IMR-90 (cell line): ENCODE results near the gene FLACC1. TPM values are rescaled to one million over a fixed set of nuclear protein-coding genes. Genes with fewer than 3 reads are reported as not detected.

Experiments used
- ATAC-seq: fragments of 200-7000 bp; cut with Tn5 transposase; 2 replicates; pipeline ENCODE4 v1.9.1; 2020; ENCODE audit warnings: low read depth, mild to moderate bottlenecking, moderate library complexity
- BruUV-seq: library from RNA; stranded (reverse); fragments of 400-500 nt; replicated peaks from 2 replicates; lab custom pipeline; 2021; lab: Mats Ljungman, UMichigan
- CTCF ChIA-PET: fragments of 300-600 bp; formaldehyde crosslinking; extraction: SDS; loops from one replicate; lab custom pipeline; 2021; ENCODE audit warnings: antibody characterized with exemption; lab: Yijun Ruan, JAX
- POLR2A ChIA-PET: fragments of 300-600 bp; sonication (Branson Sonifier 250); formaldehyde crosslinking; loops from one replicate; lab custom pipeline; 2022; ENCODE audit warnings: antibody characterized with exemption; ENCODE audit not compliant: unreplicated experiment; lab: Charles Lee
- DNase-seq: peaks from one replicate; pipeline ENCODE4 v3.0.0; 2013
- H2AFZ ChIP-seq: replicated peaks from 2 replicates; pipeline ENCODE3; 2013; ENCODE audit warnings: low read length, mild to moderate bottlenecking; ENCODE audit not compliant: poor library complexity
- H2AK5ac ChIP-seq: 2 replicates; pipeline ENCODE4 v1.6.1; 2013; ENCODE audit warnings: low read depth, low read length, inconsistent platforms
- H2AK9ac ChIP-seq: replicated peaks from 2 replicates; pipeline ENCODE3; 2013; ENCODE audit warnings: mild to moderate bottlenecking, low read depth, low read length, moderate library complexity; ENCODE audit not compliant: poor library complexity
- H2BK120ac ChIP-seq: 2 replicates; pipeline ENCODE4 v1.6.1; 2013; ENCODE audit warnings: low read depth, low read length, inconsistent platforms
- H2BK15ac ChIP-seq: 3 replicates; pipeline ENCODE4 v1.6.1; 2013; ENCODE audit warnings: low read depth, low read length, inconsistent platforms
- H2BK20ac ChIP-seq: 2 replicates; pipeline ENCODE4 v1.6.1; 2013; ENCODE audit warnings: low read depth, mild to moderate bottlenecking, inconsistent platforms, low read length, moderate library complexity
- H2BK5ac ChIP-seq: 2 replicates; pipeline ENCODE4 v1.6.1; 2013; ENCODE audit warnings: mild to moderate bottlenecking, low read depth, low read length, inconsistent platforms; ENCODE audit not compliant: poor library complexity, severe bottlenecking
- H3K14ac ChIP-seq: replicated peaks from 2 replicates; pipeline ENCODE4 v1.6.1; 2013; ENCODE audit warnings: low read depth, low read length, inconsistent platforms
- H3K18ac ChIP-seq: 2 replicates; pipeline ENCODE4 v1.6.1; 2013; ENCODE audit warnings: low read depth, low read length, control low read depth
- H3K23ac ChIP-seq: 2 replicates; pipeline ENCODE4 v1.6.1; 2013; ENCODE audit warnings: low read depth, low read length, inconsistent platforms
- H3K27ac ChIP-seq: 2 replicates; pipeline ENCODE4 v1.5.1; 2013; ENCODE audit warnings: mild to moderate bottlenecking, control low read depth, low read length; ENCODE audit not compliant: insufficient read depth
- H3K27me3 ChIP-seq: 2 replicates; pipeline ENCODE4 v1.6.1; 2013; ENCODE audit warnings: low read length; ENCODE audit not compliant: control insufficient read depth, insufficient read depth
- H3K36me3 ChIP-seq: 2 replicates; pipeline ENCODE4 v1.6.1; 2013; ENCODE audit warnings: low read length, mixed read lengths; ENCODE audit not compliant: control insufficient read depth, insufficient read depth
- H3K4ac ChIP-seq: 2 replicates; pipeline ENCODE4 v1.6.1; 2013; ENCODE audit warnings: low read depth, low read length, inconsistent platforms
- H3K4me1 ChIP-seq: 2 replicates; pipeline ENCODE4 v1.6.1; 2013; ENCODE audit warnings: low read length, mixed read lengths; ENCODE audit not compliant: control insufficient read depth, insufficient read depth
- H3K4me2 ChIP-seq: 2 replicates; pipeline ENCODE4 v1.6.1; 2013; ENCODE audit warnings: low read depth, mild to moderate bottlenecking, control low read depth, low read length, moderate library complexity
- H3K4me3 ChIP-seq: 2 replicates; pipeline ENCODE4 v1.5.1; 2013; ENCODE audit warnings: low read depth, mild to moderate bottlenecking, control low read depth, low read length, moderate library complexity; ENCODE audit not compliant: insufficient read depth
- H3K56ac ChIP-seq: 2 replicates; pipeline ENCODE4 v1.6.1; 2013; ENCODE audit warnings: low read length, inconsistent platforms; ENCODE audit not compliant: insufficient read depth; ENCODE audit errors: extremely low read depth
- H3K79me1 ChIP-seq, 2 experiments: 2 replicates each; pipeline ENCODE4 v1.6.1; 2013; ENCODE audit warnings: low read length in 2 of 2, inconsistent platforms in 1 of 2, low read depth in 1 of 2
- H3K9ac ChIP-seq: 2 replicates; pipeline ENCODE4 v1.6.1; 2013; ENCODE audit warnings: low read depth, low read length, control low read depth
- H3K9me1 ChIP-seq: 2 replicates; pipeline ENCODE4 v1.6.1; 2013; ENCODE audit warnings: low read length, inconsistent platforms; ENCODE audit not compliant: insufficient read depth
- H3K9me3 ChIP-seq: 2 replicates; pipeline ENCODE4 v1.6.1; 2013; ENCODE audit warnings: low read length; ENCODE audit not compliant: control insufficient read depth, insufficient read depth
- H4K20me1 ChIP-seq: 2 replicates; pipeline ENCODE4 v1.6.1; 2013; ENCODE audit warnings: low read length, inconsistent platforms; ENCODE audit not compliant: insufficient read depth
- H4K5ac ChIP-seq: 2 replicates; pipeline ENCODE4 v1.6.1; 2013; ENCODE audit warnings: mild to moderate bottlenecking, low read depth, low read length, control low read depth
- H4K8ac ChIP-seq, 2 experiments: 2 replicates each; pipeline ENCODE4 v1.6.1; 2013; ENCODE audit warnings: low read depth in 2 of 2, low read length in 2 of 2, control low read depth in 1 of 2, inconsistent platforms in 1 of 2
- H4K91ac ChIP-seq: 2 replicates; pipeline ENCODE4 v1.6.1; 2013; ENCODE audit warnings: low read depth, low read length, inconsistent platforms; ENCODE audit not compliant: insufficient read depth
- CTCF ChIP-seq: conservative IDR thresholded peaks from 2 replicates; pipeline ENCODE4 v1.5.1; 2012; ENCODE audit warnings: mild to moderate bottlenecking, low read depth, low read length, improper control_type of control experiment
- MAFK ChIP-seq: IDR thresholded peaks from 2 replicates; pipeline ENCODE4 v1.6.1; 2012; ENCODE audit warnings: low read depth, low read length, improper control_type of control experiment
- MAZ ChIP-seq: IDR thresholded peaks from 2 replicates; pipeline ENCODE4 v1.6.1; 2012; ENCODE audit warnings: low read depth, mild to moderate bottlenecking, low read length, improper control_type of control experiment, moderate library complexity, borderline replicate concordance
- MXI1 ChIP-seq: IDR thresholded peaks from 2 replicates; pipeline ENCODE4 v1.6.1; 2012; ENCODE audit warnings: low read depth, mild to moderate bottlenecking, low read length, moderate library complexity, borderline replicate concordance
- SMC3 ChIP-seq: fragments of 150-350 bp; IDR thresholded peaks from 2 replicates; pipeline ENCODE4 v1.6.1; 2016; ENCODE audit warnings: low read depth, mild to moderate bottlenecking, antibody characterized with exemption, low read length, moderate library complexity
- WGBS, 2 experiments: methylation state at CpG; one replicate each; pipeline versions ENCODE4 v1.1.5 to v1.1.7; 2013; ENCODE audit warnings: missing lambda C conversion rate in 2 of 2; ENCODE audit not compliant: insufficient read length in 1 of 2; ENCODE audit errors: extremely low coverage in 2 of 2; 5-methylcytosine and 5-hydroxymethylcytosine counted together
- dilution Hi-C: fragments of 300-500 bp; cut with HindIII; formaldehyde crosslinking; loops from one replicate; pipeline ENCODE4 v1.14.3; 2018; ENCODE audit warnings: low sequenced_read_pairs; ENCODE audit not compliant: unreplicated experiment
- in situ Hi-C: fragments of 300-500 bp; cut with MboI; formaldehyde crosslinking; loops from 3 replicates; pipeline ENCODE4 v1.14.3; 2019; ENCODE audit warnings: low sequenced_read_pairs, inconsistent platforms, mixed read lengths
- intact Hi-C: fragments of 100-400 bp; cut with micrococcal nuclease; formaldehyde crosslinking; loops from 2 replicates; pipeline ENCODE4 v1.10.0; 2022
- polyA plus RNA-seq, 3 experiments: library from polyadenylated mRNA; depleted of rRNA; stranded (reverse); fragments of >200 nt; gene quantifications; 2 replicates each; pipeline ENCODE4 v1.2.3, GENCODE V29; 2012; ENCODE audit warnings: low replicate concordance in 1 of 3
- total RNA-seq: library from RNA; depleted of rRNA; stranded (reverse); fragments of >200 nt; gene quantifications from 2 replicates; pipeline ENCODE4 v1.2.3, GENCODE V29; 2012

Gene FLACC1
- total and polyA plus RNA-seq, 2 of the 4 experiments (the other 2 are of a cell fraction), result 0.32 to 0.54 TPM

DNA sequence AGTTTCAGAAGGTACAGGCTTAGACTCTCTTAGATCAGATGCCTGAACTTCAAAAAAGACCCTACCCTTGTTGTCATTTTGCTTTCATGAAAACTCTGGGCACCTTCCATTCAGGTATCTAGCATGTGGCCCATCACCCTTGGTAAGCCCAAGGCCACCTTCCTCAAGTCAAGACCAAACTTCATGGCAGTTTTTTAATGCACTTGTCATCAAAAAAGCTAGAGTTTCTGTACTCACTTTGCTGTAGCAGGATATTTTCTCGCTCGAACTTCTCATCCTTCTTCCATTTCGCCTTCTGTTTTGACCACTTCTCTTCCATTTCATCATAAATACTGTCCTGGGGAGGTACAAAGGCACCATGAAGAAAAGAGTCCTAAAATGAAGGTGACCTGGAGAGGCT is 48.2 kb downstream of the FLACC1 start:
- POLR2A ChIA-PET, result no interaction called here
- CTCF ChIA-PET, result interaction anchor here (1.9 kb wide), 1 partner anchor 10 kb away, joined by 4 read pairs; no protein-coding TSS in a partner anchor
- dilution Hi-C loops, result no loop called here

More for the DNA sequence above, 48.2 kb downstream of the FLACC1 start:
- no peak for ATAC-seq
- intact Hi-C loops (no loop called here), in situ Hi-C loops (no loop called here)
- H4K91ac ChIP-seq, result no peak overlapping the region
- H2AK5ac ChIP-seq, result no peak overlapping the region
- H3K14ac ChIP-seq, result no peak overlapping the region
- DNase-seq, result no peak
- H4K20me1 ChIP-seq, result no peaks in the 10 kb centered on the region
- TF ChIP-seq MAZ (no peak), MAFK (no peak), CTCF (no peak), MXI1 (no peak), SMC3 (no peak)
- no peak overlapping the region for H2AFZ ChIP-seq
- no peak overlapping the region for H3K23ac ChIP-seq
- 100% methylated on average over 2 of the region's 3 CpGs; no CpG with 5 or more reads in 1 of the 2 experiments for WGBS, 2 experiments
- H3K27me3 ChIP-seq, result no peaks in the 10 kb centered on the region
- H3K56ac ChIP-seq, result no peak overlapping the region
- no peak overlapping the region for H3K18ac ChIP-seq
- no peaks in the 10 kb centered on the region for H3K79me1 ChIP-seq
- no peak overlapping the region for H2BK120ac ChIP-seq
- BruUV-seq, result no TSS peak
- H2AK9ac ChIP-seq, result no peak overlapping the region
- no peaks in the 10 kb centered on the region for H3K9me3 ChIP-seq
- no peak overlapping the region for H4K8ac ChIP-seq
- no peak overlapping the region for H3K4me2 ChIP-seq
- H3K9me1 ChIP-seq, result no peaks in the 10 kb centered on the region
- no peak overlapping the region for H4K5ac ChIP-seq
- H3K4me1 ChIP-seq, result no peaks in the 10 kb centered on the region
- no peak overlapping the region for H2BK5ac ChIP-seq
- 0 out of 2 replicates have a peak, but pooled peaks cover 2% of the 10 kb centered on the region for H3K36me3 ChIP-seq
- H3K4me3 ChIP-seq, result no peak overlapping the region
- H3K4ac ChIP-seq, result no peak overlapping the region
- no peak overlapping the region for H3K9ac ChIP-seq
- no peak overlapping the region for H2BK20ac ChIP-seq
- no peak overlapping the region for H3K27ac ChIP-seq
- H2BK15ac ChIP-seq, result no peak overlapping the region
